Measurements from ENCODE around the gene FTO. TPM values are rescaled to one million over a fixed set of nuclear protein-coding genes. Genes with fewer than 3 reads are reported as not detected.

The FTO gene
- total and polyA plus RNA-seq, 2 of the 13 experiments (the other 11 are each of a cell fraction or from before 2014, with no cell fraction given) = 41.6 to 55.8 TPM

GRCh38 chr16:54160252-54160860, 456.4 kb downstream of the FTO start:
- H3K9me3 ChIP-seq (ENCODE audit: low read length) = no peaks in the 10 kb centered on the region
- ATAC-seq (no peak), FAIRE-seq (no peak), DNase-seq (ENCODE audit: low spot score) (no peak)
- no peak overlapping the region for H3K9ac ChIP-seq (ENCODE audit: insufficient read depth, low read depth, low read length)
- POLR2A ChIA-PET = interaction anchor here (1.4 to 2.4 kb wide), 7 partner anchors 11 to 125 kb away, joined by 3 to 38 read pairs (median 6); partner anchors contain the start of gene IRX3
- H2AFZ ChIP-seq (ENCODE audit: low read length) = no peak overlapping the region
- 92% methylated on average over 7 of the region's 7 CpGs for WGBS (ENCODE audit: low lambda C conversion rate)
- no TSS peak for BruUV-seq (replicated peaks)
- in situ Hi-C loops (cut with HindIII; ENCODE audit: extremely low pct_ligation_motif_present, low pct_unique_long_range_greater_than_20kb) (no loop called here), intact Hi-C loops (cut with micrococcal nuclease; ENCODE audit: unreplicated experiment) (no loop called here)
- H3K27ac ChIP-seq (ENCODE audit: extremely low read length, insufficient read depth, low read length) = peak overlapping the region; percentile 84
- TF ChIP-seq NFYC (CRISPR knock-in tag; IDR thresholded peaks at IDR 0.05) (0 out of 2 replicates have a peak, but pooled peaks have one; percentile 8), NFKBIZ (CRISPR knock-in tag; IDR thresholded peaks at IDR 0.05) (0 out of 2 replicates have a peak, but pooled peaks have one; percentile 8), ZNF772 (CRISPR knock-in tag; IDR thresholded peaks at IDR 0.05) (0 out of 2 replicates have a peak, but pooled peaks have one; percentile 16), EEA1 (CRISPR knock-in tag; IDR thresholded peaks at IDR 0.05; ENCODE audit: borderline replicate concordance) (peak; percentile 44; the same call in 1 of the 2 replicates), SMC3 (IDR thresholded peaks at IDR 0.05; ENCODE audit: low read length) (no peak), ZMYM3 (CRISPR knock-in tag; IDR thresholded peaks at IDR 0.05) (peak; percentile 62), ZNF770 (CRISPR knock-in tag; IDR thresholded peaks at IDR 0.05) (peak; percentile 84), ZNF121 (CRISPR knock-in tag; IDR thresholded peaks at IDR 0.05) (peak; percentile 7; the same call in 1 of the 2 replicates), ELF3 (CRISPR knock-in tag; IDR thresholded peaks at IDR 0.05) (no peak), KLF15 (CRISPR knock-in tag; IDR thresholded peaks at IDR 0.05; ENCODE audit: borderline replicate concordance) (no peak)
- CTCF ChIA-PET (ENCODE audit: low intra/inter-chr PET ratio, low total read pairs) = no interaction called here
- H3K4me2 ChIP-seq (ENCODE audit: low read depth, low read length) = peak overlapping the region; percentile 80; the same call in 1 of the 2 replicates
- H3K79me2 ChIP-seq (ENCODE audit: insufficient read depth, low read length) = no peaks in the 10 kb centered on the region
- no peaks in the 10 kb centered on the region for H3K36me3 ChIP-seq (replicated peaks in 1 of 2; ENCODE audit: control insufficient read depth in 1 of 2, insufficient read depth in 2 of 2, low read length in 2 of 2)
- no peaks in the 10 kb centered on the region for H3K27me3 ChIP-seq (ENCODE audit: control insufficient read depth in 1 of 2, insufficient read depth in 2 of 2, low read length in 2 of 2)
- H4K20me1 ChIP-seq (ENCODE audit: insufficient read depth, low read length) = no peaks in the 10 kb centered on the region
- H3K4me3 ChIP-seq (replicated peaks in 1 of 3; ENCODE audit: insufficient read depth in 1 of 3, low read depth in 2 of 3, low read length in 3 of 3) = no peak overlapping the region
- H3K4me1 ChIP-seq (ENCODE audit: insufficient read depth, low read length) = peaks cover 77% of the 10 kb centered on the region
